Mammary epithelial cell (primary cell): ENCODE results near the gene CD63.

Source experiments
- EZH2 ChIP-seq: IDR thresholded peaks from 2 replicates; pipeline ENCODE4 v1.6.1; 2012; ENCODE audit warnings: low read length, inconsistent platforms, borderline replicate concordance
- TF ChIP-seq, protein P1 (sequence below), 2 donors: IDR thresholded peaks in 1 of 2; conservative IDR thresholded peaks in 1 of 2; 2 replicates each; pipeline ENCODE4 v1.5.1; 2011 to 2012; ENCODE audit warnings: inconsistent platforms in 2 of 2, low read length in 2 of 2, mild to moderate bottlenecking in 2 of 2, control low read depth in 1 of 2, low read depth in 1 of 2; ENCODE audit not compliant: insufficient read depth in 1 of 2; ENCODE audit errors: extremely low read depth in 1 of 2

DNA sequence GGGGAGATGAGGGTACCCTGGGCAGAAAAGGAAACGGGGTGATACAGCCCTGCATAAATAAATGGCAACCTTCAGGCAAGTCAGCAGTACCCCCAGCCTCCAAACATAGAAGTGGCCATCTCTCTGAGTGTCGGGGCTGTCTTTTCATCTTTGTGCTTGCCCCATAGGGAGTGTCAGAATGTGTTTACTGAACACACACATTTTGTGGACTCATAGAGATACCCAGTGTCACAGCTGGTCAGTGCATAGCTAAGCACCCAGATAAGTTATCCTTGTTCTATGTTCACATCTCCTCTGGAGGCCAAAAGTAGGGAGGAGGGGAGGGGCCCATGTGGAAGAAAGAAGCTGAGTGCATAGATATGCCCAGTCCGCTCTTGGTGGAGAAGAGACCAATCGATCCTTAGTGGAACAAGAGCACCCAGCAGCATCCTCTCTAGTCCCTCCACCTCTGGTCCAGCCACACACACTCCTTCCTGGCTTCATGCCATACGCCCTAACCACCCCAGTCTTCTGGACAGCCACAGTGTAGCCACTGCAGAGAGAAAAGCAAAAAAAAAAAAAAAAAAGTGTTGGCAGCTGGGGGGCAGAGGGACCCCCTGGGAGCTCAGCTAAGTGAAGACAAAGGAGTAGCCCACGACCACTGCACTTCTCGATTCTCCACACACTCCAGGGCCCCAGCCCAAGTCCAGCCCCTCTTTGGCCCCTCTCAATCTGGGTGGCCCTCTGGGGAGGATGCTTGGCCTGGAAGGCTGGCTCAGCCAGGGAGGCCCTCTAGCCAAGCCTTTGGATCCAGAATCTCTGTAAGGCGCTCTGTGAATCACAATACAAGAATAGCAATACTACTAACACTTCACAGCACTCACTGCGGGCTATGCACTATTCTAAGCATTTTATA lies 23.7 kb downstream of the CD63 start:
- TF ChIP-seq, protein P1, sequence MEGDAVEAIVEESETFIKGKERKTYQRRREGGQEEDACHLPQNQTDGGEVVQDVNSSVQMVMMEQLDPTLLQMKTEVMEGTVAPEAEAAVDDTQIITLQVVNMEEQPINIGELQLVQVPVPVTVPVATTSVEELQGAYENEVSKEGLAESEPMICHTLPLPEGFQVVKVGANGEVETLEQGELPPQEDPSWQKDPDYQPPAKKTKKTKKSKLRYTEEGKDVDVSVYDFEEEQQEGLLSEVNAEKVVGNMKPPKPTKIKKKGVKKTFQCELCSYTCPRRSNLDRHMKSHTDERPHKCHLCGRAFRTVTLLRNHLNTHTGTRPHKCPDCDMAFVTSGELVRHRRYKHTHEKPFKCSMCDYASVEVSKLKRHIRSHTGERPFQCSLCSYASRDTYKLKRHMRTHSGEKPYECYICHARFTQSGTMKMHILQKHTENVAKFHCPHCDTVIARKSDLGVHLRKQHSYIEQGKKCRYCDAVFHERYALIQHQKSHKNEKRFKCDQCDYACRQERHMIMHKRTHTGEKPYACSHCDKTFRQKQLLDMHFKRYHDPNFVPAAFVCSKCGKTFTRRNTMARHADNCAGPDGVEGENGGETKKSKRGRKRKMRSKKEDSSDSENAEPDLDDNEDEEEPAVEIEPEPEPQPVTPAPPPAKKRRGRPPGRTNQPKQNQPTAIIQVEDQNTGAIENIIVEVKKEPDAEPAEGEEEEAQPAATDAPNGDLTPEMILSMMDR (conservative IDR thresholded peaks at IDR 0.05 in 1 of 2, IDR thresholded peaks at IDR 0.05 in 1 of 2; ENCODE audit: extremely low read depth in 1 of 2, insufficient read depth in 1 of 2, low read depth in 1 of 2, low read length in 2 of 2) = no peak
- TF ChIP-seq EZH2 = no peak
